GM13977 (cell line): ENCODE measurements around the gene TMEM164.
"Not testable (repeated sequence)": the region's sequence is repeated elsewhere in the genome, so short reads cannot be mapped to it uniquely, and the experiment has no call there.

Source experiments
- DNase-seq: peaks from one replicate; pipeline ENCODE4 v3.0.0; 2012; ENCODE audit warnings: low spot score
- CTCF ChIP-seq: IDR thresholded peaks from 2 replicates; pipeline ENCODE4 v1.5.1; 2012; ENCODE audit warnings: mild to moderate bottlenecking, control low read depth; ENCODE audit not compliant: insufficient read depth; ENCODE audit errors: extremely low read depth, missing control alignments
- in situ Hi-C: fragments of 300-500 bp; cut with MboI; formaldehyde crosslinking; loops from one replicate; pipeline ENCODE4 v1.12.0; 2022; ENCODE audit warnings: low sequenced_read_pairs, low pct_unique_long_range_greater_than_20kb, mixed read lengths, inconsistent platforms; ENCODE audit not compliant: unreplicated experiment

Gene TMEM164

GRCh38 chrX:110145311-110145710, 142.4 kb downstream of the TMEM164 start:
- in situ Hi-C loops: loop anchor here (25.0 kb wide), 1 partner anchor 233 kb away; no protein-coding TSS in a partner anchor
- TF ChIP-seq CTCF: no peak
- DNase-seq: no peak

- TF ChIP-seq CTCF: peak; percentile 71
- peak; percentile 39 for DNase-seq
- in situ Hi-C loops: loop anchor here (25.0 kb wide), 1 partner anchor 234 kb away; no protein-coding TSS in a partner anchor
Observed at GRCh38 chrX:110145854-110146253, 142.9 kb downstream of the TMEM164 start.

GRCh38 chrX:110146521-110146920, 143.6 kb downstream of the TMEM164 start:
- DNase-seq: peak; percentile 51

DNA sequence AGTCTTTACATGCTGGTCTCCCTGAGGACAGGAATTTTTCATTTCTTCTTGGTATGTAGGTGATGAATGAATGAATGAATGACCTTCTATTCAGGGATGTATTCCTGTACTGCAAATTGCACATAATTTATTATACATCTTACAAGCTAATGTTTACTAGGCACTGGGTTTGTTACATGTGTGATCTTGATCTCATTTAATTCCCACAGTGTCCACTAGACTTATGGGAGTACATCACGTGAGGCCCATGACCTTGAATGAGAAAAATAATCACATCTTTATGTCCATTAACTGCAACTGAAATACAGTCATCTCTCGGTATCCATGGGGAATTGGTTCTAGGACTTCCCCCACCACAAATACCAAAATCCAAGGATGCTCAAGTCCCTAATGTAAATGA, 150.3 kb downstream of the TMEM164 start:
- DNase-seq: no peak
- no peak for TF ChIP-seq CTCF
- in situ Hi-C loops: no loop called here

More at GRCh38 chrX:110146521-110146920, 143.6 kb downstream of the TMEM164 start:
- TF ChIP-seq CTCF: peak; percentile 76
- in situ Hi-C loops: loop anchor here (25.0 kb wide), 1 partner anchor 234 kb away; no protein-coding TSS in a partner anchor

DNA sequence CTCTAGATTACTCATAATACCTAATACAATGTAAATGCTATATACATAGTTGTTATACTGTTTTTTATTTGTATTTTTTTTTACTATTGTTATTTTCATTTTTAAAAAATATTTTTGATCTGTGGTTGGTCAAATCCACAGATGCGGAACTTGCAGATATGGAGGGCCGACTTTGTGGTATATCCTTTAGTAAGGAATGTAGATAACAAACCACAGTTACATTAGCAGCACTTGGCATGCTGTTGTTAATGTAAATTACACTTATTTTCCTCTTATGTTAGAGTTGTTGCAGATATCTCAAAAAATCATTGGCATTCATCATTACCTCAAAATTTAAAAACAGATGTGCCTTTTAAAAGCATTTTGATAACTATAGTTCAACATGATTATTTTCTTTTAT, 151.0 kb downstream of the TMEM164 start:
- no peak for TF ChIP-seq CTCF
- in situ Hi-C loops: no loop called here
- no peak for DNase-seq

GRCh38 chrX:110154328-110154727, 151.4 kb downstream of the TMEM164 start:
- in situ Hi-C loops, DNase-seq: not testable (repeated sequence)

DNA sequence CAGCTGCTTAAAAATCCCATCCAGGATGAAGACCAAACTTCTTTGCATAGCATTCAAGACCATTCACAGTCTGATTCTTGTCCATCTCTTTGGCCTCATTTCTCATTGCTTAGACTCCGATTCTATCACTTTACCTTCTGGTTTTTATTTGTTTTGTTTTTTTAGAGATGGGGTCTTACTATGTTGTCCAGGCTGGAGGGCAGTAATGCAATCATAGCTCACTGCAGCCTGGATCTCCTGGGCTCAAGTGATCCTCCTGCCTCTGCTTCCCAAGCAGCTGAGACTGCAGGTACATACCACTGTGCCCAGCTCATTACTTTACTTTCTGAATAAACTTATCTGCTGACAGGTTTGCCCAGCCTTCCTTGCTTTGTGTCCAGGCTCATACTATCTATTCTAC, 152.8 kb downstream of the TMEM164 start:
- no peak for TF ChIP-seq CTCF
- DNase-seq: no peak
- in situ Hi-C loops: no loop called here
